Rectal smooth muscle tissue (tissue), 1 donor: Measurements from ENCODE around the gene CCL4.
"Not testable (repeated sequence)": the region's sequence is repeated elsewhere in the genome, so short reads cannot be mapped to it uniquely, and the experiment has no call there.

Source experiments
- H3K27ac ChIP-seq: one replicate; pipeline ENCODE4 v1.7.0; 2013; ENCODE audit warnings: low read depth, low read length, inconsistent platforms
- H3K27me3 ChIP-seq: one replicate; pipeline ENCODE4 v1.7.0; 2013; ENCODE audit warnings: low read length; ENCODE audit not compliant: control insufficient read depth, insufficient read depth
- H3K36me3 ChIP-seq: one replicate; pipeline ENCODE4 v1.7.0; 2013; ENCODE audit warnings: low read length; ENCODE audit not compliant: control insufficient read depth, insufficient read depth
- H3K4me1 ChIP-seq: one replicate; pipeline ENCODE4 v1.7.0; 2013; ENCODE audit warnings: low read length; ENCODE audit not compliant: control insufficient read depth, insufficient read depth
- H3K4me3 ChIP-seq: one replicate; pipeline ENCODE4 v1.7.0; 2013; ENCODE audit warnings: low read length
- H3K9ac ChIP-seq: one replicate; pipeline ENCODE4 v1.7.0; 2013; ENCODE audit warnings: low read length

Gene CCL4

GRCh38 chr17:36108265-36108664, 4.6 kb downstream of the CCL4 start:
- H3K27me3 ChIP-seq, H3K4me1 ChIP-seq, H3K9ac ChIP-seq, H3K36me3 ChIP-seq, H3K4me3 ChIP-seq, H3K27ac ChIP-seq: not testable (repeated sequence)

- H3K36me3 ChIP-seq, result no peaks in the 10 kb centered on the region
- no peak overlapping the region for H3K27ac ChIP-seq
- no peaks in the 10 kb centered on the region for H3K27me3 ChIP-seq
- H3K4me1 ChIP-seq, result no peaks in the 10 kb centered on the region
- H3K9ac ChIP-seq, result no peak overlapping the region
- H3K4me3 ChIP-seq, result no peak overlapping the region
Observed at GRCh38 chr17:36111068-36111490, 7.5 kb downstream of the CCL4 start.

GRCh38 chr17:36112572-36112971, 8.9 kb downstream of the CCL4 start:
- Histone ChIP-seq H3K27me3 (no peaks in the 10 kb centered on the region), H3K27ac (no peak overlapping the region), H3K4me1 (no peaks in the 10 kb centered on the region), H3K36me3 (no peaks in the 10 kb centered on the region), H3K9ac (no peak overlapping the region), H3K4me3 (no peak overlapping the region)

- not testable (repeated sequence) for H3K27ac ChIP-seq, H3K36me3 ChIP-seq, H3K9ac ChIP-seq, H3K4me1 ChIP-seq, H3K4me3 ChIP-seq, H3K27me3 ChIP-seq
Observed at GRCh38 chr17:36113131-36113530, 9.5 kb downstream of the CCL4 start.

- H3K9ac ChIP-seq, H3K36me3 ChIP-seq, H3K4me3 ChIP-seq, H3K27ac ChIP-seq, H3K4me1 ChIP-seq, H3K27me3 ChIP-seq: not testable (repeated sequence)
Observed at GRCh38 chr17:36114971-36115648, 11.5 kb downstream of the CCL4 start.

GRCh38 chr17:36115649-36115977, 12.0 kb downstream of the CCL4 start:
- H3K27me3 ChIP-seq, result not testable (repeated sequence)

GRCh38 chr17:36117505-36118382, 14.1 kb downstream of the CCL4 start:
- H3K4me3 ChIP-seq, result no peak overlapping the region
- H3K27me3 ChIP-seq, result no peaks in the 10 kb centered on the region
- H3K36me3 ChIP-seq, result no peaks in the 10 kb centered on the region
- H3K9ac ChIP-seq, result no peak overlapping the region
- H3K27ac ChIP-seq, result no peak overlapping the region
- H3K4me1 ChIP-seq, result no peaks in the 10 kb centered on the region

More at GRCh38 chr17:36115649-36115977, 12.0 kb downstream of the CCL4 start:
- H3K4me1 ChIP-seq, H3K9ac ChIP-seq, H3K27ac ChIP-seq, H3K4me3 ChIP-seq, H3K36me3 ChIP-seq: not testable (repeated sequence)

GRCh38 chr17:36118477-36119353, 15.1 kb downstream of the CCL4 start:
- no peak overlapping the region for H3K27ac ChIP-seq
- no peak overlapping the region for H3K9ac ChIP-seq

GRCh38 chr17:36120221-36120620, 16.6 kb downstream of the CCL4 start:
- Histone ChIP-seq H3K27ac (no peak overlapping the region), H3K9ac (no peak overlapping the region), H3K36me3 (no peaks in the 10 kb centered on the region), H3K27me3 (no peaks in the 10 kb centered on the region), H3K4me1 (no peaks in the 10 kb centered on the region), H3K4me3 (no peak overlapping the region)

More at GRCh38 chr17:36118477-36119353, 15.1 kb downstream of the CCL4 start:
- Histone ChIP-seq H3K4me3 (no peak overlapping the region), H3K4me1 (no peaks in the 10 kb centered on the region), H3K27me3 (no peaks in the 10 kb centered on the region), H3K36me3 (no peaks in the 10 kb centered on the region)

GRCh38 chr17:36121099-36121498, 17.5 kb downstream of the CCL4 start:
- H3K4me3 ChIP-seq, H3K9ac ChIP-seq, H3K27ac ChIP-seq, H3K4me1 ChIP-seq, H3K27me3 ChIP-seq, H3K36me3 ChIP-seq: not testable (repeated sequence)

- H3K27ac ChIP-seq, result no peak overlapping the region
- no peaks in the 10 kb centered on the region for H3K36me3 ChIP-seq
- no peak overlapping the region for H3K9ac ChIP-seq
- H3K4me3 ChIP-seq, result no peak overlapping the region
- no peaks in the 10 kb centered on the region for H3K27me3 ChIP-seq
- no peaks in the 10 kb centered on the region for H3K4me1 ChIP-seq
Observed at GRCh38 chr17:36123431-36123830, 19.8 kb downstream of the CCL4 start.
